H1 (cell line): ENCODE results near the gene OR2V1. TPM values are rescaled to one million over a fixed set of nuclear protein-coding genes. Genes with fewer than 3 reads are reported as not detected.
A peak's percentile ranks its signal among the peaks of the same experiment; 100 is the strongest.

ENCODE experiments used
- EZH2 ChIP-seq: fragments of 200-600 bp; sonication (generic); IDR thresholded peaks from 2 replicates; pipeline ENCODE4 v1.7.1; 2012; ENCODE audit warnings: low read depth, mild to moderate bottlenecking, moderate library complexity, low read length, inconsistent platforms; ENCODE audit not compliant: severe bottlenecking
- KDM5A ChIP-seq: fragments of 200-600 bp; IDR thresholded peaks from 2 replicates; pipeline ENCODE4 v1.7.1; 2012; ENCODE audit warnings: mild to moderate bottlenecking, low read length, inconsistent platforms, mixed read lengths
- MAFK ChIP-seq: IDR thresholded peaks from 2 replicates; pipeline ENCODE4 v1.6.1; 2012; ENCODE audit warnings: low read depth, mild to moderate bottlenecking, improper control_type of control experiment, low read length
- SP1 ChIP-seq: IDR thresholded peaks from 2 replicates; pipeline ENCODE4 v1.6.1; 2011; ENCODE audit warnings: low read depth, low read length
- SUZ12 ChIP-seq: fragments of 200-600 bp; sonication (generic); IDR thresholded peaks from 2 replicates; pipeline ENCODE4 v1.6.1; 2012; ENCODE audit warnings: mild to moderate bottlenecking, inconsistent platforms, low read length, moderate library complexity, mixed read lengths
- polyA plus RNA-seq, 7 experiments: library from polyadenylated mRNA; depleted of rRNA in 3 of 7; stranded (reverse) in 5 of 7; unstranded in 2 of 7; fragments of >200 nt in 5 of 7; fragments of 200-250 nt in 2 of 7; gene quantifications; 1 replicate in 5 of 7; 2 replicates in 1 of 7; 4 replicates in 1 of 7; pipeline versions ENCODE4 v1.2.1 to v1.2.3, GENCODE V29; 2011 to 2013; ENCODE audit warnings: missing spikeins in 2 of 7, mixed read lengths in 2 of 7
- total RNA-seq: library from RNA; stranded (reverse); fragmentation: NEBNext Ultra II Directional; extraction: Animal tissue kit (Norgen Biotek cat#: 25700); gene quantifications from 2 replicates; pipeline ENCODE4 v1.2.1, GENCODE V29; 2021
- TF ChIP-seq, protein P1 (sequence below): fragments of 300-600 bp; sonication (generic); IDR thresholded peaks from 2 replicates; pipeline ENCODE4 v1.7.1; 2012; ENCODE audit warnings: low read length, moderate library complexity, mild to moderate bottlenecking, inconsistent platforms; ENCODE audit not compliant: insufficient replicate concordance
- TF ChIP-seq, protein P2 (sequence below): IDR thresholded peaks from 2 replicates; pipeline ENCODE4 v1.6.1; 2012; ENCODE audit warnings: inconsistent platforms

Gene OR2V1
- total and polyA plus RNA-seq, 2 of the 8 experiments (the other 6 are each of a cell fraction or from before 2014, with no cell fraction given) = not detected

DNA sequence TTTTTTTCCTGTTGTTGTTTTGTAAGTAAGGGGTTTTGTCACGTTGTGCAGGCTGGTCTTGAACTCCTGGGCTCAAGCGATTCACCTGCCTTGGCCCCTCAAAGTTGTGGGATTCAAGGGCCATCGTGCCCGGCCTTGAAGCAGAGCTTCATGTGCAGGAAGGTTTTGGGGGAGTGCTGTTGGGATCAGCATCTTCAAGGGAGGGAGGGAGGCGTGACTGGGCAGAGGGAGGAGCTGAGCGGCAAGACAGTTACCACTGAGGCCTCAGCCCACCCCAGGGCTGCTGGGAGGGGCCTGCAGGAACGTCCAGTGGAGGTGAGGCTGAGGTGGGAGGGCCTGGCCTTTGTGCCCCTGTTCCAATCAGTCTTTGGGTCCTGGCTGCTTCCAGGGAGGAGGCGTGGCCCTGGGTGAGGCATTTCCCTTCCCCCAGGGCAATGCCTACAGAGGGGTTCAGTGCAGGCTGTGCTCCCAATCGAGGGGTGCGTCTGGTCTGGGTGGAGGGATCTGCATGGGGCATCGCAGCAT, 21.4 kb downstream of the OR2V1 start (continued):
- TF ChIP-seq, protein P1, sequence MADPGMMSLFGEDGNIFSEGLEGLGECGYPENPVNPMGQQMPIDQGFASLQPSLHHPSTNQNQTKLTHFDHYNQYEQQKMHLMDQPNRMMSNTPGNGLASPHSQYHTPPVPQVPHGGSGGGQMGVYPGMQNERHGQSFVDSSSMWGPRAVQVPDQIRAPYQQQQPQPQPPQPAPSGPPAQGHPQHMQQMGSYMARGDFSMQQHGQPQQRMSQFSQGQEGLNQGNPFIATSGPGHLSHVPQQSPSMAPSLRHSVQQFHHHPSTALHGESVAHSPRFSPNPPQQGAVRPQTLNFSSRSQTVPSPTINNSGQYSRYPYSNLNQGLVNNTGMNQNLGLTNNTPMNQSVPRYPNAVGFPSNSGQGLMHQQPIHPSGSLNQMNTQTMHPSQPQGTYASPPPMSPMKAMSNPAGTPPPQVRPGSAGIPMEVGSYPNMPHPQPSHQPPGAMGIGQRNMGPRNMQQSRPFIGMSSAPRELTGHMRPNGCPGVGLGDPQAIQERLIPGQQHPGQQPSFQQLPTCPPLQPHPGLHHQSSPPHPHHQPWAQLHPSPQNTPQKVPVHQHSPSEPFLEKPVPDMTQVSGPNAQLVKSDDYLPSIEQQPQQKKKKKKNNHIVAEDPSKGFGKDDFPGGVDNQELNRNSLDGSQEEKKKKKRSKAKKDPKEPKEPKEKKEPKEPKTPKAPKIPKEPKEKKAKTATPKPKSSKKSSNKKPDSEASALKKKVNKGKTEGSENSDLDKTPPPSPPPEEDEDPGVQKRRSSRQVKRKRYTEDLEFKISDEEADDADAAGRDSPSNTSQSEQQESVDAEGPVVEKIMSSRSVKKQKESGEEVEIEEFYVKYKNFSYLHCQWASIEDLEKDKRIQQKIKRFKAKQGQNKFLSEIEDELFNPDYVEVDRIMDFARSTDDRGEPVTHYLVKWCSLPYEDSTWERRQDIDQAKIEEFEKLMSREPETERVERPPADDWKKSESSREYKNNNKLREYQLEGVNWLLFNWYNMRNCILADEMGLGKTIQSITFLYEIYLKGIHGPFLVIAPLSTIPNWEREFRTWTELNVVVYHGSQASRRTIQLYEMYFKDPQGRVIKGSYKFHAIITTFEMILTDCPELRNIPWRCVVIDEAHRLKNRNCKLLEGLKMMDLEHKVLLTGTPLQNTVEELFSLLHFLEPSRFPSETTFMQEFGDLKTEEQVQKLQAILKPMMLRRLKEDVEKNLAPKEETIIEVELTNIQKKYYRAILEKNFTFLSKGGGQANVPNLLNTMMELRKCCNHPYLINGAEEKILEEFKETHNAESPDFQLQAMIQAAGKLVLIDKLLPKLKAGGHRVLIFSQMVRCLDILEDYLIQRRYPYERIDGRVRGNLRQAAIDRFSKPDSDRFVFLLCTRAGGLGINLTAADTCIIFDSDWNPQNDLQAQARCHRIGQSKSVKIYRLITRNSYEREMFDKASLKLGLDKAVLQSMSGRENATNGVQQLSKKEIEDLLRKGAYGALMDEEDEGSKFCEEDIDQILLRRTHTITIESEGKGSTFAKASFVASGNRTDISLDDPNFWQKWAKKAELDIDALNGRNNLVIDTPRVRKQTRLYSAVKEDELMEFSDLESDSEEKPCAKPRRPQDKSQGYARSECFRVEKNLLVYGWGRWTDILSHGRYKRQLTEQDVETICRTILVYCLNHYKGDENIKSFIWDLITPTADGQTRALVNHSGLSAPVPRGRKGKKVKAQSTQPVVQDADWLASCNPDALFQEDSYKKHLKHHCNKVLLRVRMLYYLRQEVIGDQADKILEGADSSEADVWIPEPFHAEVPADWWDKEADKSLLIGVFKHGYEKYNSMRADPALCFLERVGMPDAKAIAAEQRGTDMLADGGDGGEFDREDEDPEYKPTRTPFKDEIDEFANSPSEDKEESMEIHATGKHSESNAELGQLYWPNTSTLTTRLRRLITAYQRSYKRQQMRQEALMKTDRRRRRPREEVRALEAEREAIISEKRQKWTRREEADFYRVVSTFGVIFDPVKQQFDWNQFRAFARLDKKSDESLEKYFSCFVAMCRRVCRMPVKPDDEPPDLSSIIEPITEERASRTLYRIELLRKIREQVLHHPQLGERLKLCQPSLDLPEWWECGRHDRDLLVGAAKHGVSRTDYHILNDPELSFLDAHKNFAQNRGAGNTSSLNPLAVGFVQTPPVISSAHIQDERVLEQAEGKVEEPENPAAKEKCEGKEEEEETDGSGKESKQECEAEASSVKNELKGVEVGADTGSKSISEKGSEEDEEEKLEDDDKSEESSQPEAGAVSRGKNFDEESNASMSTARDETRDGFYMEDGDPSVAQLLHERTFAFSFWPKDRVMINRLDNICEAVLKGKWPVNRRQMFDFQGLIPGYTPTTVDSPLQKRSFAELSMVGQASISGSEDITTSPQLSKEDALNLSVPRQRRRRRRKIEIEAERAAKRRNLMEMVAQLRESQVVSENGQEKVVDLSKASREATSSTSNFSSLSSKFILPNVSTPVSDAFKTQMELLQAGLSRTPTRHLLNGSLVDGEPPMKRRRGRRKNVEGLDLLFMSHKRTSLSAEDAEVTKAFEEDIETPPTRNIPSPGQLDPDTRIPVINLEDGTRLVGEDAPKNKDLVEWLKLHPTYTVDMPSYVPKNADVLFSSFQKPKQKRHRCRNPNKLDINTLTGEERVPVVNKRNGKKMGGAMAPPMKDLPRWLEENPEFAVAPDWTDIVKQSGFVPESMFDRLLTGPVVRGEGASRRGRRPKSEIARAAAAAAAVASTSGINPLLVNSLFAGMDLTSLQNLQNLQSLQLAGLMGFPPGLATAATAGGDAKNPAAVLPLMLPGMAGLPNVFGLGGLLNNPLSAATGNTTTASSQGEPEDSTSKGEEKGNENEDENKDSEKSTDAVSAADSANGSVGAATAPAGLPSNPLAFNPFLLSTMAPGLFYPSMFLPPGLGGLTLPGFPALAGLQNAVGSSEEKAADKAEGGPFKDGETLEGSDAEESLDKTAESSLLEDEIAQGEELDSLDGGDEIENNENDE = no peak
- TF ChIP-seq KDM5A (no peak), SUZ12 (no peak), MAFK (no peak), SP1 (0 out of 2 replicates have a peak, but pooled peaks have one; percentile 16), EZH2 (no peak)
- TF ChIP-seq, protein P2, sequence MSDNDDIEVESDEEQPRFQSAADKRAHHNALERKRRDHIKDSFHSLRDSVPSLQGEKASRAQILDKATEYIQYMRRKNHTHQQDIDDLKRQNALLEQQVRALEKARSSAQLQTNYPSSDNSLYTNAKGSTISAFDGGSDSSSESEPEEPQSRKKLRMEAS = peak; percentile 50
